Stimulated activated CD8-positive, alpha-beta memory T cell treated with anti-CD3 and anti-CD28 coated beads, Interleukin-15, amount 100 ng/mL, for 48 hours (primary cell): Measurements from ENCODE around the gene NAIF1.
"Not testable (repeated sequence)": the region's sequence is repeated elsewhere in the genome, so short reads cannot be mapped to it uniquely, and the experiment has no call there.

Experiments used
- DNase-seq, 2 donors: peaks; one replicate each; pipeline ENCODE4 v3.0.0-alpha.2; 2020; ENCODE audit warnings: low read depth in 2 of 2

The NAIF1 gene

DNA sequence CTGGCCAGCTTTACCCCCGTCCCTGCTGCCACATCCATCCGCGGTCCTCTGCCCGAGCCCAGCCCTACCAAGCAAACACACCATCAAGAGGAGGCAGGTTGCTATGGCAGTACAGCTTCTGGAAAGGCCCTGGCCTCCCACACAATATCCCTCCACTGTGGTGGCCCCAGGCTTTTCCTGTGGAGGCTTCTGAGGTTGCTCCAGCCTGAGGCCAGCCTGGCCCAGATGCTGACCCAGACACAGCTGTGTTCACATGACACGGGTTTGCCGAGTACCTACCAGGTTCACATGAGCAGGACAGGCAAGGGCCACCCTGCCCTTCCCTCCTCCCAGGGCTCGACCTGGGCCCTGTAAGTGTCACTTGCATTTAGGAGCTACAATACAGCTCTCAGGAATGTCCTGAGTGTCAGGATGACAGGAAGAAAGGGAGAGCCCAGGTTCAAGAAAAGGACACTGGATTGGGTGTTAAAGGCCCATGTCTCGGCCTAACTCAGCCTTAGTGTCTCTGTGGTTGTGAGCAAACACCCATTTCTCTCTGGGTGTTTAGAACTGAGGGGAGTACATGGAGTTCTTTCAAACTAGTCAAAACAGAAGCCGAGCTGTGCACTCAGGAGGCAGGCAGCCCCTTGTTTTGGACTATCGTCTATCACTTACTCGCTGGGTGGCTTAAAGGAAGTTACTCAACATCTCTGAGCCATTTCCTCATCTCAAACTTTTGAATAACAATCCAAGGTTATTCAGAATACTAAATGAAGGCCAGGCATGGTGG is 40.2 kb downstream of the NAIF1 start:
- peak; percentile 36 to 47 for DNase-seq

DNA sequence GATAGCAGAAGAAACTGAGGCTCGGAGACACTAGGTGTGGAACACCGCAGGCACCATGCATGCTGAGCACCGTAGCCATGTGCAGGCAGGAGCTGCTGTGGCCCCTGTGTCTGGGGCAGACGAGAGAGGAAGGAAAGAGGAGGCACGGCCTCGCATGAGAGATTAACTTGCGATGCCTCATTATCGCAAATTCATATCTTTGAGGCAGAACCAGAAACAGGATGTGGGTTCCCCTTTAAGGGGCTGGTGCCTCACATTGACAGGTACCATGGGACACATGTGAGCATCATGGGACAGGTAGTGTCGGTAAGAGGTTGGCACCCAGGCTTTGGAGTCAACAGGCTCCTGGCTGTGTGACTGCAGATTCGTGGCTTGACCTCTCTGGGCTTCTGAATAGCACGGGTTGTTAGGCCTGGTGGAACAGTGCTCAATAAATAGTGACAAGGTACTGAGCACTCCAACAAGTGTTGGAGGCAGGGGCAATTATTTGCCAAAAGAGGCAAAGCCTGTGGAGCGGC is 40.8 kb downstream of the NAIF1 start:
- peak; percentile 58 to 59 for DNase-seq

DNA sequence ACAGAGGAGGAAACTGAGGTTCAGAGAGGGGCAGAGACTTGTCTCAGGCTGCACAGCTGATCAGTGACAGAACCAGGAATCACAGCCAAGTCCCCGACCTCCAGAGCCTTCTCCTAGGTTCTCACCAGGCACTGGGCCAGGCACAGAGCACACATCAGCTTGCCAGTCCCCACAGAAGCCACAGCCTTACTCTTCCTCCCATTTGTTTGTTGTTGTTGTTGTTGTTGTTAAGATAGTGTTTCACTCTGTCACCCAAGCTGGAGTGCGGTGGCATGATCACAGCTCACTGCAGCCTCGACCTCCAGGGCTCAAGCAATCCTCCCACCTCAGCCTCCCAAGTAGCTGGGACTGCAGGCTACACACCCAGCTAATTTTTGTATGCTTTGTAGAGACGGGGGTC is 41.4 kb downstream of the NAIF1 start:
- DNase-seq = no peak

DNA sequence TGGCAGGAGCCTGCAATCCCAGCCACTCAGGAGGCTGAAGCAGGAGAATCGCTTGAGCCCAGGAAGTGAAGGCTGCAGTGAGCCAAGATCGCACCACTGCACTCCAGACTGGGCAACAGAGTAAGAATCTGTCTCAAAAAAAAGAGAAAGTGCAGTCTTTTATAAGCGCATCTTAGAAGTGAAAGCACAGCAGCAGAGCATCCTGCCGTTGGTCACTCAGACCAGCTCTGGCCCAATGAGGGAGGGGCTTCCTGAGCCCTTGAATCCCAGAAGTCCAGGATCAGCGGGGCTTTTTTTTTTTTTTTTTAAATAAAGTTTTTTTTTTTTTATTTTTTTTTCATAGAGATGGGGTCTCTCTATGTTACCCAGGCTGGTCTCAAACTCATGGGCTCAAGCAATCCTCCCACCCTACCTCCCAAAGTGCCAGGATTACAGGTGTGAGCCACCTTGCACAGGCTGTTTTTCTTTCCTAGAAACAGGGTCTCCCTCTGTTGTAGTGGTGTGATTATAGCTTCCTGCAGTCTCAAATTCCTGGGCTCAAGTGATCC is 42.3 kb downstream of the NAIF1 start:
- no peak for DNase-seq

DNA sequence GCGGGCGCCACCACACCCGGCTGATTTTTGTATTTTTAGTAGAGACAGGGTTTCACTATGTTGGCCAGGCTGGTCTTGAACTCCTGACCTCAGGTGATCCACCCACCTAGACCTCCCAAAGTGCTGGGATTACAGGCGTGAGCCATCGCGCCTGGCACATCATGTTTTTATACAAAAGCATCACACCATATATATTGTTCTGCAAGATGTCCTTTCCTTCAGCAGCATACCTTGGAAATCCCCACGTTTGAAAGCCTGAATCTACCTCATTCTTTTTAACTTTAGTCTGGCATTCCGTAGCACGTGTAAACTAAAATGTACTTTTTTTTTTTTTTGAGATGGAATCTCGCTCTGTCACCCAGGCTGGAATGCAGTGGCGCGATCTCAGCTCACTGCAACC is 43.4 kb downstream of the NAIF1 start:
- DNase-seq = not testable (repeated sequence)

DNA sequence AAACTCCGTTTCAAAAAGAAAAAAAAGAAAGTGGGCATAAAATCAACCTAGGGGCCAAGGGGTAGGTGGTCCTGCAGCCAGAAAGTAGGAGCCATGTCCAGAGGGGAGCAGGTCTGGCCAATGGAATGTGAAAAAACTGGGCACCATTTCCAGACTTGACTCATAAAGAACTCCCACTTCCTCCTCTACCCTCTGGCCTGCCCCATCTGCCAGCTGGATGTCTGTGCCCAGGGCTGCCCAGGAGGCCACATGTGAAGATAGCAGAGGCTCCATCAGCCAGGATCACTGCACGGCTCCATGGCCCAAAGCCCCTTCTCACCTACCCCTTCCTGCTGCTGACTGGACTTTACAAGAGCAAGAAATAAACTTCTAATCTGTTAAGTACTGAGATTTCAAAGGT is 44.2 kb downstream of the NAIF1 start:
- DNase-seq = no peak

DNA sequence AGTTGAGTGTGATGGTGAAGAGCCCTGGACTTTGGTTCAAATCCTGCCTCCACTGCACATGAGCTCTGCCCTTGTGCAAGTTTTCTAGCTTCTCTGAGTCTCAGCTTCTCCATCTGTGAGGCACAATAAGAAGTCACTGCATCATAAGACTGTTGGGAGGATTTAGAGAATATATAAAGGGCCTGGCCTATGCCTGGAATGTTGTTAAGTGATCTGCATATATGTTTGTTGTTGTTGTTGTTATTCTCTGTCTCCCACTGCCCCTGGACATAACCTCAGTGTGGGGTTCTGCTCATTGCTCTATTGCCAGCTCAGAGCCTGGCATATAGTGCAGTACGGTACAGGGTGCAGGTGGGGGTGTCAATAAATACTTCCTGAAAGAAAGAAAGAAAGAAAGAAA is 46.0 kb downstream of the NAIF1 start:
- DNase-seq = no peak

DNA sequence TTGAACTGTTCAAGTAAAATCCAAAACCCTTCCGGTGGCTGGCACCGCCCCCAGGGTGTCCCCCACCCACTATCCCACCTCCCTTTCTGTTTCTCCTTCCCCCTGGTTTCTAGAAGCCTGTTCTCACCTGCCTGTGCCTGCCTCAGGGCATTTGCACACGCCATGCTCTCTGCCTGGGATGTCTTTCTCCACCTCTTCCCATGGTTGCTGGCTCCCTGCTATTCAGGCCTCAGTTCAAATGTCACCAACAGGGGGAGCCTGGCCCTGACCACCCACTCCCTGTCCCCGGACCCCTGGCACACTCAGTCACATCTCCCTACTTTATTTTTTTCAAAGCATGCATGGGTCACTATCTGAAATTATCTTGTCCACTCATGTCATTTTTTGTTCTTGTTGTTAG is 46.4 kb downstream of the NAIF1 start:
- DNase-seq = no peak

DNA sequence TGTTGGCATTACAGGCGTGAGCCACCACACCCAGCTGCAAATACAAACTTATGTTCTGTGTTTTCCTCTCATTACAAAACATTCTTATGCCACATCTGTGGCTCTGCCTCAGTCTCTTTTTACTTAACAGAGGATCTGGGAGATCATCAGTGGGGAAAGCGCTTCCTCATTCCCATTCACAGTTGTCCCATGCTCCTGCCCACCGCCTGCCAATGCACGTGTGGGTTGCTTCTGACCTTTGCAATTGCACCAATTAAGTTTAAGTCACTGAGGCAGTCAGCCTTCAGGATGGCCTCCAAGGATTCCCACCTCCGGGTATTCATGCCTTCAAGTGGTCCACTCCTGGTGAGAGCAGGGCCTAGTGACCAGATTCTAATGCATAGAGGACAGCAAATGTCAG is 51.4 kb downstream of the NAIF1 start:
- no peak for DNase-seq
